Skeletal muscle tissue (tissue), 4 donors: ENCODE results near the gene TBC1D2B. TPM values are rescaled to one million over a fixed set of nuclear protein-coding genes. Genes with fewer than 3 reads are reported as not detected.

Source experiments
- H3K27ac ChIP-seq: one replicate; pipeline ENCODE4 v1.7.0; 2013; ENCODE audit warnings: mild to moderate bottlenecking, low read depth, low read length, inconsistent platforms
- H3K27me3 ChIP-seq, 3 donors: one replicate each; pipeline ENCODE4 v1.7.0; 2013; ENCODE audit warnings: low read length in 3 of 3; ENCODE audit not compliant: control insufficient read depth in 3 of 3, insufficient read depth in 3 of 3
- H3K36me3 ChIP-seq, 3 donors: one replicate each; pipeline ENCODE4 v1.7.0; 2013; ENCODE audit warnings: low read length in 3 of 3; ENCODE audit not compliant: control insufficient read depth in 3 of 3, insufficient read depth in 3 of 3
- H3K4me1 ChIP-seq, 3 donors: one replicate each; pipeline ENCODE4 v1.7.0; 2013; ENCODE audit warnings: low read length in 3 of 3, mild to moderate bottlenecking in 3 of 3; ENCODE audit not compliant: control insufficient read depth in 3 of 3, insufficient read depth in 3 of 3
- H3K4me3 ChIP-seq, 3 donors: one replicate each; pipeline ENCODE4 v1.7.0; 2013; ENCODE audit warnings: low read length in 3 of 3
- H3K9ac ChIP-seq, 3 donors: one replicate each; pipeline ENCODE4 v1.7.0; 2013; ENCODE audit warnings: low read length in 3 of 3, mild to moderate bottlenecking in 3 of 3, moderate library complexity in 2 of 3, low read depth in 1 of 3
- H3K9me3 ChIP-seq, 3 donors: one replicate each; pipeline ENCODE4 v1.7.0; 2013; ENCODE audit warnings: low read length in 3 of 3; ENCODE audit not compliant: control insufficient read depth in 3 of 3
- total RNA-seq: library from RNA; depleted of rRNA; stranded (reverse); fragments of >200 nt; gene quantifications from one replicate; pipeline ENCODE4 v1.2.3, GENCODE V29; 2014
- donor health status: Osteomylitis.

TBC1D2B gene
- total RNA-seq, 1 donor from 2014 or later: 30.3 TPM

GRCh38 chr15:78083186-78083585 lies 5.7 kb upstream of the TBC1D2B start:
- Histone ChIP-seq H3K9ac (no peak overlapping the region), H3K4me3 (no peak overlapping the region), H3K27me3 (no peaks in the 10 kb centered on the region), H3K36me3 (no peaks in the 10 kb centered on the region), H3K27ac (no peak overlapping the region), H3K9me3 (no peaks in the 10 kb centered on the region), H3K4me1 (peaks cover 0 to 11% (median 0%) of the 10 kb centered on the region in 3 donors)

- Histone ChIP-seq H3K9ac (no peak overlapping the region), H3K27ac (no peak overlapping the region), H3K4me3 (no peak overlapping the region), H3K27me3 (no peaks in the 10 kb centered on the region), H3K9me3 (no peaks in the 10 kb centered on the region), H3K36me3 (no peaks in the 10 kb centered on the region), H3K4me1 (peaks cover 3 to 16% (median 4%) of the 10 kb centered on the region in 3 donors)
Observed at GRCh38 chr15:78082743-78083110, 5.2 kb upstream of the TBC1D2B start.

GRCh38 chr15:78082106-78082742 lies 4.7 kb upstream of the TBC1D2B start:
- no peak overlapping the region for H3K9ac ChIP-seq
- no peak overlapping the region for H3K27ac ChIP-seq
- no peaks in the 10 kb centered on the region for H3K36me3 ChIP-seq
- no peak overlapping the region for H3K4me3 ChIP-seq
- H3K9me3 ChIP-seq: no peaks in the 10 kb centered on the region
- peaks cover 4 to 17% (median 5%) of the 10 kb centered on the region in 3 donors for H3K4me1 ChIP-seq
- H3K27me3 ChIP-seq: no peaks in the 10 kb centered on the region

- Histone ChIP-seq H3K27ac (no peak overlapping the region), H3K27me3 (no peaks in the 10 kb centered on the region), H3K36me3 (no peaks in the 10 kb centered on the region), H3K4me3 (no peak overlapping the region), H3K9me3 (no peaks in the 10 kb centered on the region), H3K9ac (no peak overlapping the region), H3K4me1 (peaks cover 11 to 33% (median 17%) of the 10 kb centered on the region in 3 donors)
Observed at GRCh38 chr15:78080088-78080460, 2.6 kb upstream of the TBC1D2B start.

GRCh38 chr15:78079298-78080087 lies 2.0 kb upstream of the TBC1D2B start:
- Histone ChIP-seq H3K9ac (no peak overlapping the region), H3K36me3 (no peaks in the 10 kb centered on the region), H3K4me1 (peaks cover 11 to 33% (median 17%) of the 10 kb centered on the region in 3 donors), H3K27me3 (no peaks in the 10 kb centered on the region), H3K9me3 (no peaks in the 10 kb centered on the region), H3K27ac (no peak overlapping the region), H3K4me3 (no peak overlapping the region)

GRCh38 chr15:78077871-78078210 lies 330 bp upstream of the TBC1D2B start:
- H3K9ac ChIP-seq: peak overlapping the region in 2 of 3 donors; percentile 4 to 72
- no peaks in the 10 kb centered on the region for H3K9me3 ChIP-seq
- no peaks in the 10 kb centered on the region for H3K27me3 ChIP-seq
- H3K36me3 ChIP-seq: no peaks in the 10 kb centered on the region
- no peak overlapping the region for H3K27ac ChIP-seq
- H3K4me3 ChIP-seq: peak overlapping the region; percentile 67 to 85 (median 84)
- H3K4me1 ChIP-seq: peaks cover 11 to 30% (median 18%) of the 10 kb centered on the region in 3 donors

- H3K4me3 ChIP-seq: peak overlapping the region; percentile 79 to 85 (median 84)
- H3K27me3 ChIP-seq: no peaks in the 10 kb centered on the region
- H3K9me3 ChIP-seq: no peaks in the 10 kb centered on the region
- H3K4me1 ChIP-seq: peaks cover 16 to 33% (median 32%) of the 10 kb centered on the region in 3 donors
- H3K36me3 ChIP-seq: no peaks in the 10 kb centered on the region
- peak overlapping the region; percentile 75 for H3K27ac ChIP-seq
- peak overlapping the region; percentile 79 to 85 (median 80) for H3K9ac ChIP-seq
Observed at GRCh38 chr15:78076231-78077052, 1.1 kb downstream of the TBC1D2B start.

GRCh38 chr15:78075490-78076230 lies 1.9 kb downstream of the TBC1D2B start:
- Histone ChIP-seq H3K4me1 (peaks cover 16 to 38% (median 36%) of the 10 kb centered on the region in 3 donors), H3K27ac (peak overlapping the region; percentile 75), H3K27me3 (no peaks in the 10 kb centered on the region), H3K9me3 (no peaks in the 10 kb centered on the region), H3K9ac (peak overlapping the region; percentile 34 to 80 (median 54)), H3K36me3 (no peaks in the 10 kb centered on the region), H3K4me3 (peak overlapping the region; percentile 56 to 84 (median 79))

GRCh38 chr15:78073046-78073787 lies 4.3 kb downstream of the TBC1D2B start:
- Histone ChIP-seq H3K4me1 (peaks cover 37 to 60% (median 60%) of the 10 kb centered on the region in 3 donors), H3K9me3 (no peaks in the 10 kb centered on the region), H3K27me3 (no peaks in the 10 kb centered on the region), H3K27ac (peak overlapping the region; percentile 73), H3K9ac (peak overlapping the region in 2 of 3 donors; percentile 7 to 26), H3K4me3 (no peak overlapping the region), H3K36me3 (no peaks in the 10 kb centered on the region)
